ENCODE results near the gene SAMD14.

The SAMD14 gene

GRCh38 chr17:50129728-50130558 lies at the start of gene SAMD14:
Gene SAMD14 (minus strand): TSS chr17:50130160. CDS start chr17:50124959, 5,201 bp downstream.
- peak; percentile 59 for DNase-seq

GRCh38 chr17:50177983-50178834 lies 48.2 kb upstream of the SAMD14 start:
- peak; percentile 99 for DNase-seq

- no peak for DNase-seq
Observed at GRCh38 chr17:50177476-50177875, 47.5 kb upstream of the SAMD14 start.

- no peak for DNase-seq
Observed at GRCh38 chr17:50176559-50177357, 46.8 kb upstream of the SAMD14 start.

GRCh38 chr17:50175035-50175807 lies 45.3 kb upstream of the SAMD14 start:
- DNase-seq, result no peak

GRCh38 chr17:50174444-50174843 lies 44.5 kb upstream of the SAMD14 start:
- no peak for DNase-seq

- DNase-seq, result peak; percentile 96
Observed at GRCh38 chr17:50173335-50173941, 43.5 kb upstream of the SAMD14 start.

- DNase-seq, result no peak
Observed at GRCh38 chr17:50172936-50173334, 43.0 kb upstream of the SAMD14 start.

GRCh38 chr17:50172130-50172529 lies 42.2 kb upstream of the SAMD14 start:
- no peak for DNase-seq

- DNase-seq, result no peak
Observed at GRCh38 chr17:50171371-50172071, 41.6 kb upstream of the SAMD14 start.

- DNase-seq, result no peak
Observed at GRCh38 chr17:50170662-50171370, 40.9 kb upstream of the SAMD14 start.

GRCh38 chr17:50169881-50170459 lies 40.0 kb upstream of the SAMD14 start:
- no peak for DNase-seq

GRCh38 chr17:50169121-50169764 lies 39.3 kb upstream of the SAMD14 start:
- DNase-seq, result peak; percentile 78

- no peak for DNase-seq
Observed at GRCh38 chr17:50168319-50168718, 38.4 kb upstream of the SAMD14 start.

GRCh38 chr17:50167371-50167770 lies 37.4 kb upstream of the SAMD14 start:
- DNase-seq, result no peak

GRCh38 chr17:50166518-50167181 lies 36.7 kb upstream of the SAMD14 start:
- DNase-seq, result no peak

GRCh38 chr17:50165867-50166517 lies 36.0 kb upstream of the SAMD14 start, which contains the start of gene SGCA:
Gene SGCA (plus strand): TSS chr17:50166005. CDS start chr17:50166041, 36 bp downstream.
- DNase-seq, result no peak

GRCh38 chr17:50165466-50165865 lies 35.5 kb upstream of the SAMD14 start:
- DNase-seq, result no peak
